HL-60 (cell line): ENCODE data around the gene IRF6.

Experiments used
- DNase-seq, 2 experiments: peaks; one replicate each; pipeline ENCODE4 v3.0.0-alpha.2; 2010 to 2020; ENCODE audit warnings: low read depth in 1 of 2, low spot score in 1 of 2
- H3K27ac ChIP-seq: fragments of 250-450 bp; sonication (Bioruptor Pico); replicated peaks from 2 replicates; pipeline ENCODE4 v1.5.1; 2020; ENCODE audit warnings: mild to moderate bottlenecking, moderate library complexity
- H3K27me3 ChIP-seq: fragments of 250-450 bp; sonication (Bioruptor Pico); 2 replicates; pipeline ENCODE4 v1.5.1; 2021; ENCODE audit warnings: mild to moderate bottlenecking, moderate library complexity; ENCODE audit not compliant: insufficient read depth, poor library complexity, severe bottlenecking
- H3K4me3 ChIP-seq: replicated peaks from 2 replicates; pipeline ENCODE4 v1.5.1; 2011; ENCODE audit warnings: mild to moderate bottlenecking, control low read depth, low read length; ENCODE audit not compliant: insufficient read depth
- GABPA ChIP-seq: IDR thresholded peaks from 2 replicates; pipeline ENCODE4 v1.6.1; 2012; ENCODE audit warnings: low read depth
- POLR2AphosphoS5 ChIP-seq: IDR thresholded peaks from 2 replicates; pipeline ENCODE4 v1.6.1; 2012; ENCODE audit warnings: low read depth
- SPI1 ChIP-seq: IDR thresholded peaks from 2 replicates; pipeline ENCODE4 v1.6.1; 2012; ENCODE audit warnings: low read depth, mild to moderate bottlenecking, borderline replicate concordance
- TF ChIP-seq, protein P1 (sequence below): IDR thresholded peaks from 2 replicates; pipeline ENCODE4 v1.6.1; 2012; ENCODE audit warnings: low read depth; ENCODE audit not compliant: insufficient replicate concordance
- TF ChIP-seq, protein P2 (sequence below): IDR thresholded peaks from one replicate; pipeline ENCODE4 v1.5.1; 2011; ENCODE audit warnings: low read length, control low read depth, inconsistent platforms; ENCODE audit not compliant: insufficient read depth

IRF6 gene

DNA sequence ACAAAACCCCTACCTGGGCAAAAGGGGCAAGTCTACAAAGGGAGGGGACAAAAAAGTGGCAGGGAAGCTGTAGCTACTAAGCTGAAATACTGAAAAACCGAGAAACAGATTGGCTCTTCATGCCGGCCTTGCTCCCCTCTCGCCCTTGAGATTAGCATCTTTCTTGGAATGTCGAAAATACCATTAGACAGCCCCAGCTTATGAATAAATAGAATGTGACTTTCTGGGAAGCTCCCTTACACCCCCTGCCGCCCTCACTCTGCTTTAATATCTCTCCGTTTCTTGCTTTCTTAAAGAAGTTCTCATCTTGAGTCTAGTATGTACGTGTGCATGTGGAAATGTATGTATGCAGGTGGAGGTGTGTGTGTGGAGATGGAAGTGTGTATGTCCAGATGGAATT, 36.0 kb downstream of the IRF6 start:
- H3K27ac ChIP-seq = peak overlapping the region; percentile 81
- H3K27me3 ChIP-seq = no peaks in the 10 kb centered on the region
- TF ChIP-seq GABPA = no peak
- no peak for TF ChIP-seq POLR2AphosphoS5
- TF ChIP-seq, protein P1, sequence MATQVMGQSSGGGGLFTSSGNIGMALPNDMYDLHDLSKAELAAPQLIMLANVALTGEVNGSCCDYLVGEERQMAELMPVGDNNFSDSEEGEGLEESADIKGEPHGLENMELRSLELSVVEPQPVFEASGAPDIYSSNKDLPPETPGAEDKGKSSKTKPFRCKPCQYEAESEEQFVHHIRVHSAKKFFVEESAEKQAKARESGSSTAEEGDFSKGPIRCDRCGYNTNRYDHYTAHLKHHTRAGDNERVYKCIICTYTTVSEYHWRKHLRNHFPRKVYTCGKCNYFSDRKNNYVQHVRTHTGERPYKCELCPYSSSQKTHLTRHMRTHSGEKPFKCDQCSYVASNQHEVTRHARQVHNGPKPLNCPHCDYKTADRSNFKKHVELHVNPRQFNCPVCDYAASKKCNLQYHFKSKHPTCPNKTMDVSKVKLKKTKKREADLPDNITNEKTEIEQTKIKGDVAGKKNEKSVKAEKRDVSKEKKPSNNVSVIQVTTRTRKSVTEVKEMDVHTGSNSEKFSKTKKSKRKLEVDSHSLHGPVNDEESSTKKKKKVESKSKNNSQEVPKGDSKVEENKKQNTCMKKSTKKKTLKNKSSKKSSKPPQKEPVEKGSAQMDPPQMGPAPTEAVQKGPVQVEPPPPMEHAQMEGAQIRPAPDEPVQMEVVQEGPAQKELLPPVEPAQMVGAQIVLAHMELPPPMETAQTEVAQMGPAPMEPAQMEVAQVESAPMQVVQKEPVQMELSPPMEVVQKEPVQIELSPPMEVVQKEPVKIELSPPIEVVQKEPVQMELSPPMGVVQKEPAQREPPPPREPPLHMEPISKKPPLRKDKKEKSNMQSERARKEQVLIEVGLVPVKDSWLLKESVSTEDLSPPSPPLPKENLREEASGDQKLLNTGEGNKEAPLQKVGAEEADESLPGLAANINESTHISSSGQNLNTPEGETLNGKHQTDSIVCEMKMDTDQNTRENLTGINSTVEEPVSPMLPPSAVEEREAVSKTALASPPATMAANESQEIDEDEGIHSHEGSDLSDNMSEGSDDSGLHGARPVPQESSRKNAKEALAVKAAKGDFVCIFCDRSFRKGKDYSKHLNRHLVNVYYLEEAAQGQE = no peak
- TF ChIP-seq, protein P2, sequence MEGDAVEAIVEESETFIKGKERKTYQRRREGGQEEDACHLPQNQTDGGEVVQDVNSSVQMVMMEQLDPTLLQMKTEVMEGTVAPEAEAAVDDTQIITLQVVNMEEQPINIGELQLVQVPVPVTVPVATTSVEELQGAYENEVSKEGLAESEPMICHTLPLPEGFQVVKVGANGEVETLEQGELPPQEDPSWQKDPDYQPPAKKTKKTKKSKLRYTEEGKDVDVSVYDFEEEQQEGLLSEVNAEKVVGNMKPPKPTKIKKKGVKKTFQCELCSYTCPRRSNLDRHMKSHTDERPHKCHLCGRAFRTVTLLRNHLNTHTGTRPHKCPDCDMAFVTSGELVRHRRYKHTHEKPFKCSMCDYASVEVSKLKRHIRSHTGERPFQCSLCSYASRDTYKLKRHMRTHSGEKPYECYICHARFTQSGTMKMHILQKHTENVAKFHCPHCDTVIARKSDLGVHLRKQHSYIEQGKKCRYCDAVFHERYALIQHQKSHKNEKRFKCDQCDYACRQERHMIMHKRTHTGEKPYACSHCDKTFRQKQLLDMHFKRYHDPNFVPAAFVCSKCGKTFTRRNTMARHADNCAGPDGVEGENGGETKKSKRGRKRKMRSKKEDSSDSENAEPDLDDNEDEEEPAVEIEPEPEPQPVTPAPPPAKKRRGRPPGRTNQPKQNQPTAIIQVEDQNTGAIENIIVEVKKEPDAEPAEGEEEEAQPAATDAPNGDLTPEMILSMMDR = no peak
- no peak for TF ChIP-seq SPI1
- DNase-seq = peak in 1 of 2 experiments; percentile 20
- H3K4me3 ChIP-seq = peak overlapping the region; percentile 18

DNA sequence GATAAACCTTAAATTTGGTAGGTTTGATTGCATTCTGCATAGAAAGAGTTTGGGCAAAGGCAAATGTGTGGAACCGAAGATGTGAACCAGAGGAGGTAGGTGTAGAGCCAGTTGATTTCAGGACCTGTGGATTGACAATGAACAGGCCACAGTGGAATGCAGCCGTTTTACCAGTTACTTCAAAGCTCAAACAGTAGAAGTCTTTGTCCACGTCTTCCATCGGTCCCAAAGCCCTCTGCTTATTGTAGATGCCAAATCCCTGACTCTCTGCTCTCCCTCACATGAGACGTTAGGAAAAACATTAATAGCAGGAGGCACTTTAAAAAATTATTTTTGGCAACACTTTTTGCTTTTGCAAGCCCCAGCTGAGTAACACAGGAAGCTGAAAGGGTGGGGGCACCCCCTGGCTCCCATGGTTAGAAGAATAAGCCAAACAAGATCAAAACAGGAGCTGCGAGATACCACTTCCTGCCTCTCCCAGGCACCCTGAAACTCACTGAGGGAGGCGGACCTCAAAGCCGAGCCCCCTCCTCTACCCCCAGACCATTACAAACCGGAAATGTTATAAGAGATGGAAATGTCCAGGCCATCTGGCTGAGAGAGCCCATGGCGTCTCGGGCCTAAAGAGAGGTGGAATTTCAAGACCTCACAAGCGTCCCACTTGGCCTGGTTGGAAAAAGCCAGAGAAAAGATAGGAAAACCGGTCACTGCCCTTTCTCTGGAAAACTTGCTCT, 36.6 kb downstream of the IRF6 start:
- peak in 1 of 2 experiments; percentile 86 for DNase-seq
- Histone ChIP-seq H3K4me3 (peak overlapping the region; percentile 25), H3K27ac (peak overlapping the region; percentile 81), H3K27me3 (no peaks in the 10 kb centered on the region)
- TF ChIP-seq, protein P2 = no peak
- TF ChIP-seq SPI1 (peak; percentile 36; the same call in 1 of the 2 replicates), GABPA (0 out of 2 replicates have a peak, but pooled peaks have one; percentile 24), POLR2AphosphoS5 (peak; percentile 50; the same call in 1 of the 2 replicates)
- TF ChIP-seq, protein P1 = no peak

DNA sequence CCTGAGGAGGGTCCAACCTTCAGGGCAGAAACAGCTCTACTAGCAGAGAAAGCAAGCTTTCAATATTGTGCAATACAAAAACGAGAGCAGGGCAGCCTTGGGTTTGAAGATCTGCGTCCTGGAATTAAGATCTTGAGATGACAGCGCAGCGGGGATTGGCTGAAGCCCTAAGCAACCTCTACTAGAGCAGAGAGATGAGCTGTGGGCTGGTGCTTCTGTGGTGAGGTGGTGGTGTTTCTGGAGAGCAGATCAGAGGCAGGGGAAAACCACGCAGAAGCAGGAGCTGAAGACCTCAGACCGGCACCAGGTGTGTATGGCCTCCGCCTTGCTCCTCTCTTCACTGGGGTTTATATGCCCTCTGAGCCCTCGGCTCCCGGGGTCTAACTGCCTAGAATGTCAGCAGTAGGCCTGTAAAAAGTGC, 37.6 kb downstream of the IRF6 start:
- H3K27ac ChIP-seq = peak overlapping the region; percentile 81

More for the DNA sequence above, 37.6 kb downstream of the IRF6 start:
- TF ChIP-seq SPI1 = no peak
- TF ChIP-seq POLR2AphosphoS5 = peak; percentile 44; the same call in 1 of the 2 replicates
- no peak for TF ChIP-seq GABPA
- TF ChIP-seq, protein P2 = no peak
- Histone ChIP-seq H3K4me3 (peak overlapping the region; percentile 25), H3K27me3 (no peaks in the 10 kb centered on the region)
- DNase-seq = peak; percentile 74 to 87
